Measurements from ENCODE around the gene MCRIP2.

DNA sequence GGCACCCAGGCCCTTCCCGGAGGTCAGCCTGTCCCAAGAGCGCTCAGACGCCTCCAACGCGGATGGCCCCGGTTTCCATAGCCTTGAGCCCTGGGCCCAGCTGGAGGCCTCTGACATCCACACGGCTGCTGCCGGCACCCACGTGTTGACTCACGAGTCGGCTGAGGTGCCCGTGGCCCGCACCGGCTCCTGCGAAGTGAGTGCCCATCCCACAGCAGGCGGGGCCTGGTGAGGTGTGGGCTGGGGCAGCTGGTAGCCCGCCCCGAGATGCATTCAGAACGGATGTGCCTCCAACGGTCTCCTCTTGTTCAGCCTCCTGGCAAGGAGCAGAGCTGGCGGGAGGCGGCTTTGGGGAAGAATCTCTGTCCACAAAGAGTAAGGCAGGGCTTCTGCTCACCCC lies 10.2 kb downstream of the MCRIP2 start:
- TF ChIP-seq, protein P1, sequence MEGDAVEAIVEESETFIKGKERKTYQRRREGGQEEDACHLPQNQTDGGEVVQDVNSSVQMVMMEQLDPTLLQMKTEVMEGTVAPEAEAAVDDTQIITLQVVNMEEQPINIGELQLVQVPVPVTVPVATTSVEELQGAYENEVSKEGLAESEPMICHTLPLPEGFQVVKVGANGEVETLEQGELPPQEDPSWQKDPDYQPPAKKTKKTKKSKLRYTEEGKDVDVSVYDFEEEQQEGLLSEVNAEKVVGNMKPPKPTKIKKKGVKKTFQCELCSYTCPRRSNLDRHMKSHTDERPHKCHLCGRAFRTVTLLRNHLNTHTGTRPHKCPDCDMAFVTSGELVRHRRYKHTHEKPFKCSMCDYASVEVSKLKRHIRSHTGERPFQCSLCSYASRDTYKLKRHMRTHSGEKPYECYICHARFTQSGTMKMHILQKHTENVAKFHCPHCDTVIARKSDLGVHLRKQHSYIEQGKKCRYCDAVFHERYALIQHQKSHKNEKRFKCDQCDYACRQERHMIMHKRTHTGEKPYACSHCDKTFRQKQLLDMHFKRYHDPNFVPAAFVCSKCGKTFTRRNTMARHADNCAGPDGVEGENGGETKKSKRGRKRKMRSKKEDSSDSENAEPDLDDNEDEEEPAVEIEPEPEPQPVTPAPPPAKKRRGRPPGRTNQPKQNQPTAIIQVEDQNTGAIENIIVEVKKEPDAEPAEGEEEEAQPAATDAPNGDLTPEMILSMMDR (IDR thresholded peaks at IDR 0.05), result no peak
- TF ChIP-seq POLR2A (IDR thresholded peaks at IDR 0.05), result no peak

Measured in body of pancreas (tissue), 4 donors.